ENCODE data around the gene TMEM86A.

TMEM86A gene

GRCh38 chr11:18727479-18728236, 29.1 kb downstream of the TMEM86A start:
- peak; percentile 6 for DNase-seq

- DNase-seq = no peak
These were observed 30.1 kb downstream of the TMEM86A start for GRCh38 chr11:18728658-18729057.

- DNase-seq = no peak
These were observed 30.8 kb downstream of the TMEM86A start for GRCh38 chr11:18729426-18729825.

- no peak for DNase-seq
These were observed 31.4 kb downstream of the TMEM86A start for GRCh38 chr11:18730020-18730419.

GRCh38 chr11:18731441-18731840, 32.9 kb downstream of the TMEM86A start:
- DNase-seq = no peak

GRCh38 chr11:18731949-18732821, 33.6 kb downstream of the TMEM86A start:
- DNase-seq = no peak

GRCh38 chr11:18733202-18733601, 34.6 kb downstream of the TMEM86A start:
- no peak for DNase-seq

- DNase-seq = no peak
These were observed 38.1 kb downstream of the TMEM86A start for GRCh38 chr11:18736590-18737148.

GRCh38 chr11:18737642-18738041, 39.1 kb downstream of the TMEM86A start:
- DNase-seq = no peak

GRCh38 chr11:18739685-18740084, 41.1 kb downstream of the TMEM86A start:
- DNase-seq = no peak

GRCh38 chr11:18741783-18742182, 43.2 kb downstream of the TMEM86A start:
- no peak for DNase-seq

GRCh38 chr11:18743365-18743764, 44.8 kb downstream of the TMEM86A start:
- DNase-seq = no peak

GRCh38 chr11:18743900-18744514, 45.4 kb downstream of the TMEM86A start:
- DNase-seq = no peak

- no peak for DNase-seq
These were observed 46.7 kb downstream of the TMEM86A start for GRCh38 chr11:18745251-18745650.

- no peak for DNase-seq
These were observed 50.3 kb downstream of the TMEM86A start for GRCh38 chr11:18748766-18749365.

- no peak for DNase-seq
These were observed 51.2 kb downstream of the TMEM86A start for GRCh38 chr11:18749681-18750319.

- DNase-seq = no peak
These were observed 52.4 kb downstream of the TMEM86A start for GRCh38 chr11:18750944-18751343.

- DNase-seq = no peak
These were observed 53.9 kb downstream of the TMEM86A start for GRCh38 chr11:18752502-18752901.

GRCh38 chr11:18754308-18754707, 55.7 kb downstream of the TMEM86A start:
- DNase-seq = no peak

All from NCI-H510A treated with DMSO at 0.1 percent for 48 hours (cell line).